Measurements from ENCODE around the gene ODF2L. TPM values are rescaled to one million over a fixed set of nuclear protein-coding genes. Genes with fewer than 3 reads are reported as not detected.

ODF2L gene
- total RNA-seq, 1 donor from 2014 or later, result 28.2 TPM

DNA sequence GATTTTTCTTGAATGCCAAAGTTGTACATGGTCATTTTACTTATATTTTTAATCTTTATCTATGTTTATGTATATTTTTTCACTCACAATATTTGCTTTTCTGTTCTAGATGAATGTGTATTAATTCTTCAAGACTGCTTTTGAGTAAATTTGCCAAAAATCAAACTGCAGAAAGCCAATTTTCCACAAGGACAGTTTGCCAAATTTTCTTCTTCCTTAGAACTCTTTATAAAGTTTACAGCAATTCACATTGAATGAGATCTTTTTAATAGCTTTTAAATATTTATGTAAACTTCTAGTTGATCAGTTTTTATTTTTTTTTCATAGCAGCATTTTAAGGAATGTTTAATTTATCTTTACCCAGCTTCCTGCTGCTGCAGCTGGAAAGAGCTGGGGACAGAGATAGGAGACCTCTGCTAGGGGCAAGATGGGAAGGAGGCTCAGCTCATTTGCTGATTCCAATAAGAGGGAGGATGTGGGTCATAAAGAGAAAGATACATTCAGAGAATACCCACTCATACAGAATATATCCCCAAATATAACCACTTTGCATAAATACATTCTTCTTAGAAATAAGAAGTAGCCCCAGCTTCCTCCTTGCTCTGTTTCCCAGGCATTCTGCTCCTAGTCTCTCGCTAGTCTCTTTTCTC, 93.0 kb downstream of the ODF2L start:
- H3K36me3 Mint-ChIP-seq (ENCODE audit: low read depth), result no peaks in the 10 kb centered on the region
- peaks cover 4% of the 10 kb centered on the region for H3K27me3 Mint-ChIP-seq (ENCODE audit: low read depth)
- no peak for TF ChIP-seq CTCF (IDR thresholded peaks at IDR 0.05)
- peaks cover 23% of the 10 kb centered on the region for H3K9me3 Mint-ChIP-seq (ENCODE audit: low read depth)
- H3K4me3 Mint-ChIP-seq (ENCODE audit: unreplicated experiment), result no peak overlapping the region
- no peak overlapping the region for H3K27ac Mint-ChIP-seq (ENCODE audit: unreplicated experiment)
- DNase-seq (ENCODE audit: low spot score), result no peak
- H3K4me1 Mint-ChIP-seq (ENCODE audit: low read depth), result no peaks in the 10 kb centered on the region

Small RNA genes lying within 50 kb of the gene (microRNA-seq; reads per million reads assigned to microRNA genes)
- gene MIR7856 (ENCODE audit: borderline number of aligned reads), result not detected

Other genes starting within 250 kb of the ODF2L start
- gene COL24A1, start 239.6 kb downstream of the ODF2L start, total RNA-seq, result 0.18 to 2.8 TPM (median 0.30 TPM) in 3 replicates
- gene CLCA2, start 27.8 kb upstream of the ODF2L start, total RNA-seq, result 0.31 TPM in 1 of 3 replicates, not detected in the others
- not detected in 3 replicates for gene CLCA1, start 72.6 kb upstream of the ODF2L start, total RNA-seq
- not detected in 3 replicates for gene CLCA4, start 150.8 kb upstream of the ODF2L start, total RNA-seq